Embryonic facial prominence (tissue), 1 donor: ENCODE measurements around the gene TENM3.

ENCODE experiments used
- DNase-seq: peaks from one replicate; pipeline ENCODE4 v3.0.0-alpha.2; 2016; ENCODE audit errors: extremely low spot score

Gene TENM3

DNA sequence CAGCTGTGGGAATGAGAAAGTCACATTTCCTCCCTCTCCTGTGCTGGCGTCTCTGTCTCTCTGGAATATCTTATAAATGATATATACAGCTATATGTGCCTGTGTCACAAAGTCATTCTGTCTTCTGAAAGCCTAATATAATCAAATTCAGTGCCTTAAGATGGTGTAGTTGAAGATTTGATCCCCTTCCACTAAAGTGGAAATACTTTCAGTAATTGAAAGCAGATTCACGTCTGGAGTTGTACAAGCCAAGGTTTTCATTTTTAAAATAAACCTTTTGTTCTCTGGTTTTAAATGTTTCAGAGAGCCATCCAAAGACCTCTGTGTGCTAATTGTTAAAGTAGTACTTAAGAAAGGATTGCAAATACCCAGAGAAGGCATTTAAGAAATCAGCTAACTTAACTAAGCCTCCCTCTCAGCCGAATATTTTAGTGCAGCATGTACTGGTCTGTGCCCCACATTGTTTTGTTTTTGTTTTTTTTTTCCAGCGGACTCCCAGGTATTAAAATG lies 206.8 kb downstream of the TENM3 start:
- peak; percentile 17 for DNase-seq

DNA sequence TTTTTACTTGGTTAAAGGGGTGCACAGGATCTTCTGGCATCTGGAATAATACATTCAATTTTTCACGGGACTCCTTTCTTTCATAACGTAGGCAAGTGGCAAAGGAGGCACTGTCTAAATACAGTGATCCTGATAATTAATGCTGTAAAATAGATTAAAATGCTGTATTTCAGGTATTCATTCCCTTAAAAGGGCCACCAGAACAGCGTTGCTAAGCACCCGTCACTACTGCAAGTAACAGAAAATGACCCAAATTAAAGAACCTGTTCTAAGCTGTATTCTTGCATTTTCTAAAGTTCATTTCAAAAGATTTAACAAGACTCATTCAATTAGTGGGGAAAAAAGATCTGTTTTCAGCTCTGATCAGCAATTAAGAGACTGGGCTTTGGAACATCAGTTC lies 208.2 kb downstream of the TENM3 start:
- DNase-seq: no peak

DNA sequence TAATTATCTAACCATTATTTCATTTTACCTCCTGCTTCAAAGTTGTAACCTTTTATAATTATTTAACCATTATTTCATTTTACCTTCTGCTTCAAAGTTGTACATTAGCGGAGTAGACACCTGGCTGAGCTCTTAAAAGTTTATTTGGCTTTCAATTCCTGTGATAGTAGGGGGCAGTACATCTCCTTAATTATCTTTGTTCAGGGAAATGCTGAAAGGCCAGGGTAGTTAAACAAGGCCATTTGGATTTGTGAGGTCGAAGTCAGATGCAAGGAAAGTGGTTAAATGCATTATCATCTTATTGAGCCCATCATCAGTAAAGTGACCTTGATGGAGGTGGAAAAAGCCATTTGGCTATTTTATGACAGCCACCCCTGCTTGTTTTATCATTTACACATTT lies 210.6 kb downstream of the TENM3 start:
- DNase-seq: no peak

DNA sequence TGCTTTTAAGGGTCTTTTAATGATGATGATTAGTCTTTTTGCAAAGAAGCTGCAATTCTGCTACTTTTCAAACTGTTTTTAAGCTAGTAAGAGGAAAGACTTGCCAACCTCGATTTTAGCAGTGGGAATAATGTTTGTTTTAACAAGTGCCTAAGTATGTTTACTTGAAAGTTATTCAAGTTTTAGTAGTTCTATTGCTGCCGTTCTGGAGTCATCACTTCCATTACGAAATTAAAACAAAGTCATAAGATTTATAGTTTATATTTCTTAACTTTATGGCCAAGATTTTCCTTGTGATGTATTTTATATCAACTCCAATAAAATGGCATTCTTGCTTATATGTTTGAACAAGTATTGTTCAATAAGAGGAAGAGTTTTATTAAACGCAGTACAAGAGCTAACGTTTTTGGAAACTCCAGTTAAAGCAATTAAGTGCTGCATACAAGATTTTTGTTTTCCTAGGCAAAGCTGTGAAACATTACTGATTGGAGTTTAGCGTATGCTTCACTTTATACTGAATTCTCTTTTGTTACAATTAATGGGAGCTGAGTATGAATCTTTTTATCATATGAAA lies 211.3 kb downstream of the TENM3 start:
- DNase-seq: no peak

DNA sequence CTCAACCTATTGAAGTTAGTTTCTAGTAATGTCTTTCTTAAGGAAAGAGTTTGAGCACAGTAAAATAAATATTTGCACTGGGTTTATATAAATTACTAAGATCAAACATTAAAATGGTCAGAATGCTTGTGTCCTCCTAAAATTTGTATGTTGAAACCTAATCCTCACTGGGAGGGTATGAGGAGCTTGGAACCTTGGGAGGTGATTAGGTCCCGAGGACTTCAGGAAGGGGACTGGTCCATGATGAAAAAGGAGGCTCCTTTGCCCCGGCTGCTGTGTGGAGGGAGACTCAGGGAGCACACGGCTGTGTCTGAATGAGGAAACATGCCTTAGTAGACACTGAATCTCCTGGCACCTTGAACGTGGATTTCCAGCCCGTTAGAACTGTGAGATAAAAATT lies 221.9 kb downstream of the TENM3 start:
- no peak for DNase-seq

DNA sequence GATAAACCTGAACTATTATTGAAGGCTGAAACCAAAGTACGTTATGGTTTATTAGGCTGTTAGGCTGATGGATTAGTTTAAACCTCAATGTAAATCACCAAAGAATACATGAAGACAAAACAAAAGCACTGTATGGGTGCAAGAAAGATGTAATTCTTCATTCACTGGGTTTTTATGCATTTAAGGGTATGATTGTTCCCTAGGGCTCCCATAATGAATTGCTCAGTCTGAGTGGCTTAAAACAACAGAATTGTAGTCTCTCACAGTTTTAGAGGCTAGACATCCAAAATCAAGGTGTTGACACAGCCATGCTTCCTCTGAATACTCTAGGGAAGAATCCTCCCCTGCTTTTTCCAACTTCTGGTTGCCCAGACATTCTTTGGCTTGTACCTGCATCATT lies 222.8 kb downstream of the TENM3 start:
- DNase-seq: no peak

DNA sequence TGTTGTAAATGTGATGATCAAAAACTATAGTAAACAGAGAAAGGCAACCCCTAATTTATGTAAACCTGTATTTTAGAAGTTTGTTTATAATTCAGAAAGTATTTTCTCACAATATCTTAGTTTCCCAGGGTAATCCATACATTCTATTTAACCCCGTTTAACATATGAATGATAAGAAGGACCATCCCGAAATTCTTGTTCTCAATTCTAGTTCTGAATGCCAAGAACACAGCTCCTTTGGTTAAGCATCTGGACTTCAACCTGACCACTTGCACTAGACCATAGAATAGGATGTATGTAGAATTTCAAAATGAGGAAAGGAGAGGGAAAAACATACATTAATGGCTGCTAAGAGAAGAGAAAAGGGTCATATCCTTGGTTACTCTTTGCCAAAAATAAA lies 227.0 kb downstream of the TENM3 start:
- no peak for DNase-seq

DNA sequence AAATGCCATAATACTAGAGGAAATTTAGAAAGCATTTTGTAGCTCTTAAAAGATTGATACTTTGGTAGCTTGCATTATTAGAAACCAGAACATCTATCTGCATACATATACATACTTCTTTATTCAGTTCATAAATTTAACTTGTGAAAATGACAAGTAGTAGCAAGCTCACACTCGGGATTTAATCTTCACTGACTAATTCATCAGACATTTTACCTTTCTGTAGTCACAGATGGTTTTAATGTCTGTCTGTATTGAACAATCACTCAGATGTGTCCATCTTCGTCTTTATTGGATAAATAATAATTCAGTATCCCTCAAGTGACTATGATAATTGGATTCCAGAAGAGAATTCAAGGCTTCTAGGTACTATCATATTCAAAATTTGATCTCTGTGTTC lies 232.3 kb downstream of the TENM3 start:
- no peak for DNase-seq

DNA sequence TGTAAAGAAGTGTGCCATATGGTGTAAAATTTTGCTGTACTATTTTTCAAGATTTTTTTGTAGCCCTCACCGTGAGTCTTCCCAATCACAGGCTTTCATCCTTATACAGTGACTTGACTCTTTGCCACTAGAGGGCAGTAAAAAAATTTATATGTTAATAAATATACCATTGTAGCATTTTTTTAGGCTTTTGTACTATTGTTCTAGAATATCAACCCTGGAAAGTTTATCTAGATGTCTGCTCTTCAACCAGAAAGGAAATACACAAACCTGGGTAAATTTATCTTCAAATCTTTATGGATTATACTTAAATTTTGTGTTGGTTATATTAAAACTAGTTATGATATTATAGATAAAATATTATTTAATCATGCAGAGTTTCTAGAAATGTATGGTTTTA lies 235.3 kb downstream of the TENM3 start:
- no peak for DNase-seq

DNA sequence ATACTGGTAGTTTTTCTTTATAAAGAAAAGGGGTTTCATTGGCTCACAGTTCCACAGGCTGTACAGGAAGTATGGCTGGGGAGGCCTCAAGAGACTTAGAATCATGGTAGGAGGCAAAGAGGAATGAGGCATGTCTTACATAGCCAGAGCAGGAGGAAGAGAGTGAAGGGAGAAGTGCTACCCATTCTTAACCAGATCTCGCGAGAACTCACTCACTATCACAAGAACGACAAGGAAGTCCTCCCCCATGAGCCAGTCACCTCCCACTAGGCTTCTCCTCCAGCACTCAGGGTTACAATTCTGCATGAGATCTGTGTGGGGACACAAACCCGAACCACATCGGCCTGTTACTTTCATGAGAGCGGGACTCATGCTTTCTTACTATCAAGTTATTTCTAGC lies 240.5 kb downstream of the TENM3 start:
- no peak for DNase-seq

DNA sequence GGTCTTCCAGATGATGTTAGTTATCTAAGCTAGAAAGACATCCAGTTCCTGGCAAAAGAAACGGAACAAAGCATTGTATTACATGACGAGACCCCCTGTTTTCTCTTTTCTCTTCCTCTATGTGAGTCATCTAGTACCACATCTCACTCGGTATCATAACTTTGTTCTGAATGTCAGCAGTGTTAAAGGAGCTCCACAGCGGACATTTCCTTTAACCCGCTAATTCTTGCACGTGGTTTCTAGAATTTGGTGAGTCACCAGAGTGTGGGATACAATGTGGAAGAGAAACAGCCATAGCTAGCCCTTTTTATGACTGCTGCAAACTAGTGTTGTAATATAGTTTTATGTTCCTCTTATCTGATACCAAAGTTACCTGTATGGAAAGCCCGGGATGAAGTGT lies 243.7 kb downstream of the TENM3 start:
- no peak for DNase-seq

DNA sequence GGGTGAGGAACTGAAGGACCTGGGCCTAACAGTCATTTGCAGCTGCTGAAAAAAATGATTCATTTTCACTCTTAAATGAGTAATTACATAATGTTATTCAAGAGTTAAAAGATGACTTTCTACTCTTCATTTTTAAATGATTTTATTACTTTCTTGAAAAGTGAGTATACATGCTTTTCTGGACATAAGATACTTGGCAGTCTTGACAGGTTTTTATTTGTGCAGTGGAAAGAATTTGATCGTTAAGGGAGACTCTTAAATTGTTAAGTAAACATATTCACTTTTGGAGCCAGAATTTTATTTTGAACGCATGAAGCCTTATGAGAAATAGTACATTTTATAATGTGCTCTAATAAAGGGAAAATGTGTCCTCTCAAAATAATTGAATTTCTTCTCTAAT lies 245.7 kb downstream of the TENM3 start:
- no peak for DNase-seq

DNA sequence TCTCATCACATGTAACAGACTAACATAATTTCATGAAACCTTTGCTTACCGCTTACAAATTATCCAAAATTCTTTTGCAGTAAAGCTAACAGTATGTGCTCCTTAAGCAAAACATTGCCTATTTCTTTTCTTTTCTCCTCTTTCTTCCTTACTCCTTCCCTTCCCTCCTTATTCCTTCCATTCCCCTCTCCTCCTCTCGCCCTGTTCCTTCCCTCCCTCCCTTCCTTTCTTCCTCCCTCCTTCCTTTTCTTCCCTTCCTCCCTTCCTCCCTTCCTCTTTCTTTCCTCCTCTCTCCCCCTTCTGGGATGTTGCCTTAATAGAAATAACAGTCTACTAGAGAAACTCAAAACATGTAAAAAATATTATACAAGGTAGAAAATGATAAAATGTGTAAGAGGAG lies 246.4 kb downstream of the TENM3 start:
- no peak for DNase-seq

DNA sequence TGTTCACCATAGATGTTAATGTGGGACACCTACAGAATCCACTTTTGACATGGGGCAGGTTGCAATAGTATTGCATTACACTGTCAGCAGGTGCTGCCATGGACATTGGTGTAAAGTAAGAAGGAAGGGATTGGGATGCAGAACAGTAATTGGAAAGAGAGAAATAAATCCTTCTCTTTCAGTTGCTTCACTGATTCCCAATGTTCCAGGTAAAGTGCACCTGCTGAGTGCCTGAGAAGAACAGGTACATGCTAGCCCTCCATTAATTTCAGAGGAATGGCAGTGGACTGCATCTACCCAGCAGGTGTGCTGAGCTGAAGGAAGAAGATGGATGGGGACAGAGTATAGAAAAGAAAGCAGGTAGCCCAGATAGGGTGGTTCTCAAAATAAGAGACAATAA lies 248.5 kb downstream of the TENM3 start:
- DNase-seq: no peak

DNA sequence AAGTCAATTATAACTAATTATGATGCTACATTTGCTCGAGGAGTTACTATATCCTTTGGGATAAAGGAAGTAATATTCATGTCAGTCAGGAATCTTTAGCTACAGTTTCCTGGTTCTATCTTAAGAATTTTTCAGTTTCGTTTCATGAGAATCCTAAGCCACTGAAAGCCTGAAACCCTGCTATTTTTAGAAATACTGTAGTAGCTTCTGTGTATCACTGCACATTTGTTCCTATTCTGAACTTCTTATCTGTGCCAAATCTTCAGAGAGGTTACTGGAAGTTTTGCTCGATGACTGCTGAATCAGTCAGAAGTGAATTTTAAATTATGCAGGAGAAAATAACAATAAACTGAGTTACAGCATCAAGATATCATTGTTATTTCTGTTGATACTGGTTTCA lies 249.2 kb downstream of the TENM3 start:
- DNase-seq: no peak

DNA sequence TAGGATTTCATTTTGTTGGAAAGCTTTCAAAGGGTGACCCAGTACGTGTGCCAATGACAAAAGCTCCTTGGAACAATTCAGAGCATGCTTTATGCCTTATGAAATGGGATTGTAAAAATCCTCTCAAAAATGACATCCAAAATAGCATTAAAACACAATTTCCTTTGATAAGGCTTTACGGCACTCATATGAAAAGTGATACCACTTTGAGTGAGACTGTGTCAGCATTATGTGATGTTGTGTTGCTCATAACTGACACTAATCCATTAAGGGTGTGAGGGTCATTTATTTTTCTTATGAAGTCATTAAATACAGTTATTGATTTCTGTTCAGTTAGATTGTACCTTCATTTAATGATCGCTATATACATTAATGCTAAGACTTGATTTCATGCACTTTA lies 250.2 kb downstream of the TENM3 start:
- no peak for DNase-seq

DNA sequence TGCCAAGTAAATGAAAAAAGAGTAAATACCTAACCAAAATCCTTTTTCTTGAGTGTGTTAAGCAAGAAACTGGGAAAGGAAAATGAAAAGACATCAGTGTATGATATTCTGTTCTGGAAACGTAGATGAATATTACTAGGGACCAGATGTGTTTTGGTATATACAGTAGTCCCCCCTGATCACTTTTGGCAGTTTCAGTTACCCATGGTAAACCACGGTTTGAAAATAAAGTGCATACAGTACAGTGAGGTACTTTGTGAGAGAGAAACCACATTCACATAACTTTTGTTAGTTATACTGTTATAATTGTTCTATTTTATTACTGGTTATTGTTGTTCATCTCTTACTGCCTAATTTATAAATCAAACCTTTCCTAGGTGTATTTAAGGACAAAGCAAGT lies 250.9 kb downstream of the TENM3 start:
- DNase-seq: no peak

DNA sequence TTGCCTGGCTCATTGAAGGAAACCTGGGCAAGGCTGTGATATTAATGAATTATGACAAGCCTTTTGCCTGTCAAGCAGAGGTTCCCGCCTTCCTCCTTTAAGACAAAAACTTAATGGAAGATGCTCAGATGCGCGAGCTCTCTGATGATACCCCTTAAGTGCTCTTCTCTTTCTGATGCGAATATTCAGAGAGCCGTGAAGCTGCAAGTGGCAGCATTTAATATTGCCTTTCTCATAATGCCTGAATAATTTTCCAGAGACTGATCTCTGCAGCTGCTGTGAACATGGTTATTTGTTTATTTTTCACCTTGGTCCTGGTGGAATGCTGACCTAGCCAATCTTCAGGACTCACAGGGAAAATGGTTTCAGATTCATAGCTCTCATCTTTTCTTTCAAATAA lies 251.8 kb downstream of the TENM3 start:
- DNase-seq: no peak

DNA sequence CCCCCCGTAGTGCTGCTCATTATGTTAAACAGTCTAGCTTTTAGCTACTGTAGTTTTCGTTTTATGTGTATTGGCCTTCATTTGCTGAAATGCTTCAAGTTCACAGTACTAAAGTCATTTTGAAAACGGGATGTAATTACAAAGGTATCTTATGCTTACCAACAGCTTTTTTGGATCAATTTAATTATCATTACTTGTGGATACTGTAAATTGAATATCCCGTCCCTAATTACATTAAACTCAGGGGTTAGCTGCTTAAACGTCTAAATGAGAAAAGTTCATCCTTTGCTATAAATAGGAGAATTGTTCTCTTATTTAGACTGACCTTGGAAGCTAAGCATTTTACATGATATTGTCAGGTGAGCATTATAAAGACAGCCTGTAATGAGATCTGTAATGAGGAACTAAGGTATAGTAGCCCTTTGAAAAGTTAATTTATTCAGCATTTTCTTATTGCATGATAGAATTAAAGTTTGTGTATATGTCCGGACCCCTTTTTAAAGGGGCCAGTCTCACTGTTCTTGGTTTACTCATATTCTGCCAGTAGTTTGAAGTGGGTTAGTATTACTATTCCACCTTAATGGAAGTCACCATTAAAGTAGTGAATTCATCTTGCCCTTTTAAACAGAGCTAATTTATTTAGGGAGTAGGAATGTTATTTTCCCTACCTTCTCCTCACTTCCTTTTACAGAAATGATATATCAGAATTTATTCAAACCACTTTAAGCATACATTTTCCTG lies 252.6 kb downstream of the TENM3 start:
- DNase-seq: no peak

DNA sequence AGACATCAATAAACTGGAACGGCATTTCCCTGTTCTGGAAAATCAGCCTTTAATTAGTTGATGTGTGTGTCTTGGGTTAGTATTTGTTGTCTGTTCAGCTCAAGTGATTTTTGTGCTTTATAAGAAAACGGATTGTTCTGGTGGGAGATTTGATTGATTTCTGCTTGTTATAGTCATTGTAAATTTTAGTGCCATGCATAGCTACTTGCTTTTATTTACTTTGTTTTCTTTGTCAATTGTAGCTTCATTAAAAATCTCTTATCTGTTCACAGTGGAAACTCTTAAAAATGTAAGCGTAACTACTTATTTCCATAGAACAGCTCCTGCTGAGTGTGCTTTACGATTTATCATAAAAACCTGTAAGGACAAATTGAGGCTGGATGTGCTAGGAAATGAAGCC lies 253.2 kb downstream of the TENM3 start:
- DNase-seq: no peak

DNA sequence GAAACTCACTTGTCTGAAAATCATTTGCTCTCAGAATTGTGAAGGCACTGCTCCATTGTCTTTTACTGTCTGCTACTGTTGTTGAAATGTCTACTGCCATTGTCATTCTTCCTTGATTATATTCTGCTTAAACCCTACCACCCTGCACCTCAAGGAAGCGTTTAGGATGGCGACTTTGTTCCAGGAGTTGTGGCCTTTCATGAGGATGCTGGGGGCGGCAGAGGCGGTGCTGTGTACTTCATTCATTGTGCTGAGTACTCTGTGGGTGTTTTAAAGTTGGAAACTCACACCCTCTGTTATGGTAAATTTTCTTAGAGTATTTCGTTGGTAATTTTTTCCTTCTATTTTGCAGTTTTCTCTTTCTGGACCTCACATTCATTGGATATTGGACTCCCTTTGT lies 258.9 kb downstream of the TENM3 start:
- no peak for DNase-seq

DNA sequence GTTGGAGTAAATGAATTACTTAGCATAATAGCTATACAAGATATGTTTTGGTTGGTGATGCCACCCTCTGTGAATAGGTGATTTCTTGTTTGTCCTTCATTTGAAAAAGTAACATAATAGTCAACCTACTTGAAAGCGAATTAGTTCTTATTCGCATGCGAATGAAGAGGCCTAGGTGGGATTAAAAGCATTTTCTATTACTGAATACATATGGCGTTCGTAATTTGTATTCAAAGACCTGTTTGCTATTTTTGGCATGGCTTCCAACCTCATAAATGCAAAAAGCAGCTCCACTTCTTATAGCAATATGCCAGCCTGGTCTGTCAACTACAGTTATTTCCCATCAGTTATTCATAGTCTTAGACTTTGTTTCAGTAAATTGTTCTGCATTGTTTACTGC lies 261.3 kb downstream of the TENM3 start:
- DNase-seq: no peak

DNA sequence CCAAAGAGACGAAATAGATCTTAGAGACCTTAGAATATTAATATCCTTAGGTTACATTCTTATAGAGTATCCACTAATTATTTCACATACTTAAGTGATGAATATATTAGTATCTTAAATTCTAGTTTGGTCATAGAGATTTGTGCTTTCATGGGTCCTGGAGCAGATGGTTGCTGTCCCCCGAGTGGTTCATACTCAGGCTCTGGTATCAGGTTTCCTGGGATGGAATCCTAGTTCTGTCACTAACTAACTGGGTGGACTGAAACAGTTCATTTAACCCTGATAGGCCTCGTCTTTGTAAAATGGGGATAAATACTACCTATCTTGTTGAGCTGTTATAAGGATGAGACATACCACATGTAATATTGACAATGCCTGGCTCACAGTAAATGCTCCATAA lies 264.6 kb downstream of the TENM3 start:
- no peak for DNase-seq

DNA sequence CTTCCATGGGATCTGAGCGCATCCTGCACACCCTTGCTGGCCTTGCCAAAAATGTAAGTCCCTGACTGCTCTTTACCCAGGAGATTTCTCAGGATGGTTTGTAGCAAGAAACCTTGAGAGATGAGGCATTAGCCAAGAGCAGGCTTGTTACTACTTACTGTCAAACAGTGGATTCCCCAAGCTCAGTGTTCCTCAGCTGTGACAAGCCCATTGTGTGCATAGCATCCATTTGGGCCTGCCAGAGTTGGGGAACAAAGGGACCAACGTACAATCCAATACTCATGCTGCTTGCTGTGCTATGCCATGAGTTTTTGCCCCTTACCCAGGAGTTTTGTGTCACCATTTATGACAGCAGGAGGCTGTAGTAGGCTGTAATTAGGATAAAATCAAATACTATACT lies 267.6 kb downstream of the TENM3 start:
- no peak for DNase-seq
